ENCODE results near the gene TAL1. TPM values are rescaled to one million over a fixed set of nuclear protein-coding genes. Genes with fewer than 3 reads are reported as not detected.
A peak's percentile ranks its signal among the peaks of the same experiment; 100 is the strongest.

TAL1 gene
- total and polyA plus RNA-seq, 2 of the 13 experiments (the other 11 are each of a cell fraction or from before 2014, with no cell fraction given), result 0.05 TPM; not detected in 1

DNA sequence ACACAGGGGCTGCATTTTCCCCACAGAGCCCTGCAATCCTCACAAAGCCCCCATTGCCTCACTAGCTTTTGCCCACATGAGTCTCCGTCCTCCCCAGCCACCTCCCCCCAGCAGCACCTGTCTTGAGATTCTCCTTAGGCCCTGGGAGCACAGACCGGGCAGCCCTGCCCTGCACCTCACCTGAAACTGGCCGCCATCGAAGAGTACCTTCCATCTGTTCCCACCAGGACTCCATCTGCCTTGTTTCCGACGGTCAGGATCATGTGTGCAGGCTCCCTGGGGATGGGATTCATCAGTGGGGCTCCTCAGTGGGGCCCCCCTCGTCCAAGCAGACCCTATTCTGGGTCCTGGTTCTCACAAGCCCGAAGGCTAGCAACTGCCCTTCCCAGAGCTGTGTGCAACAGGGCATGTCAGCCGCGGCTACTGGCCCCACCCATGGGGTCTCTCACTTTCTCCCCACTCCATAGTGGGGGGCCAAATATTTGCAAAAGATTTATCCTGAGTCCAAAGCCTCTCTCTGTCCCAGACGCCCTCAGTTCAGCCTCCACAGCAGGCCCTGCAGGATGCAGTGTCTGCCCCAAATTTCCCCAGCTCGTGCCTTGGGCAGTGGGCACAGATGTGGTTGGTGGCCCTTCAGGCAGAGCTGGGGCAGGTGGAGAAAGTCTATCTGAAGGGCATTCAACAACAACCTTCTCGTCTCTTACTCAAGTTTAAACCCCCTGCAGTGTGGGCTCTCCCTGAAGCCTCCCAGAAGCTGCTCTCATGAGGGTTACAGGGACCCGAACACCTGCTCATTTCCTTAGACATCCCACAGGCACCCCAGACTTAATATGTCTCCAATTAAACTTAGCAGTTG lies 47.0 kb downstream of the TAL1 start:
- Histone ChIP-seq H2AFZ (ENCODE audit: low read length) (no peak overlapping the region), H4K20me1 (ENCODE audit: insufficient read depth, low read length) (no peaks in the 10 kb centered on the region), H3K4me2 (ENCODE audit: low read depth, low read length) (no peak overlapping the region), H3K9ac (ENCODE audit: insufficient read depth, low read depth, low read length) (no peak overlapping the region), H3K4me3 (replicated peaks in 1 of 3; ENCODE audit: insufficient read depth in 1 of 3, low read depth in 2 of 3, low read length in 3 of 3) (no peak overlapping the region), H3K27ac (ENCODE audit: extremely low read length, insufficient read depth, low read length) (no peak overlapping the region), H3K27me3 (ENCODE audit: control insufficient read depth in 1 of 2, insufficient read depth in 2 of 2, low read length in 2 of 2) (no peaks in the 10 kb centered on the region), H3K4me1 (ENCODE audit: insufficient read depth, low read length) (peaks cover 87% of the 10 kb centered on the region), H3K9me3 (ENCODE audit: low read length) (no peaks in the 10 kb centered on the region), H3K36me3 (replicated peaks in 1 of 2; ENCODE audit: control insufficient read depth in 1 of 2, insufficient read depth in 2 of 2, low read length in 2 of 2) (no peaks in the 10 kb centered on the region), H3K79me2 (ENCODE audit: insufficient read depth, low read length) (no peaks in the 10 kb centered on the region)
- ATAC-seq (no peak), FAIRE-seq (no peak), DNase-seq (ENCODE audit: low spot score) (no peak)
- no peak for TF ChIP-seq NR2F6 (IDR thresholded peaks at IDR 0.05)
- TF ChIP-seq NR2F6 (CRISPR knock-in tag; IDR thresholded peaks at IDR 0.05), result no peak
- intact Hi-C loops (cut with micrococcal nuclease; ENCODE audit: unreplicated experiment) (no loop called here), in situ Hi-C loops (cut with HindIII; ENCODE audit: extremely low pct_ligation_motif_present, low pct_unique_long_range_greater_than_20kb) (loop anchor here (25.0 kb wide), 1 partner anchor 527 kb away; no protein-coding TSS in a partner anchor)
- BruUV-seq (replicated peaks), result no TSS peak
- ChIA-PET CTCF (ENCODE audit: low intra/inter-chr PET ratio, low total read pairs) (no interaction called here), POLR2A (interaction anchor here (7.5 kb wide), 1 partner anchor 5 kb away, joined by 168 read pairs; the partner anchor contains the start of gene PDZK1IP1)
- 77% methylated on average over 13 of the region's 14 CpGs for WGBS (ENCODE audit: low lambda C conversion rate)

DNA sequence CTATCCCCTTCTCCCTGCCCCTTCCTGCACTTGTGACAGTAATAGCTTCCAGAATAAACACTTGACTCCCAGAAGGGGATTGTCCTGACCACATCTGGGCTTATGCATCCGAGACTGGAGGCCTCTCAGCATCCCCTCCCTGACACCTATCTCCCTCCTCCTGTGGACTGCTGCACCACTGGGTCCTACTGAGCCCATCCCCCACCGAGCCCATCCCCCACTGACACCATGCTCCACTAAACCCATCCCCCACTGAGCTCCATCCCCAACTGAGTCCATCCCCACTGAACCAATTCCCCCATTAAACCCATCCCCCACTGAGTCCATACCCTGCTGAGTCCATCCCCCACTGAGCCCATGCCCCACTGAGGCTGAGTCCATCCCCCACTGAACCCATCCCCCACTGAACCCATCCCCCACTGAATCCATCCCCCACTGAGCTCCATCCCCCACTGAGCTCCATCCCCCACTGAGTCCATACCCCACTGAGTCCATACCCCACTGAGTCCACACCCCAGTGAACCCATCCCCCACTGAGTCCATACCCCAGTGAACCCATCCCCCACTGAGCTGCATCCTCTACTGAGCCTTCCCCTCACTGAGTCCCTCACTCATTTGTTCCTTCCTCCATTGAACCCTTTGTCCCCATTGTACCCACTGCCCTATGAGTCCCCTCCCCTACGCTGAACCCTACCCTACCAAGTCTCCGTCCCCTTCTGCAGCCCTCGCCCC lies 47.8 kb downstream of the TAL1 start:
- H3K9me3 ChIP-seq (ENCODE audit: low read length), result no peaks in the 10 kb centered on the region
- POLR2A ChIA-PET, result interaction anchor here (0.6 to 7.5 kb wide), 2 partner anchors 6 to 434 kb away, joined by 3 to 168 read pairs; partner anchors contain the start of gene PDZK1IP1
- FAIRE-seq, result no peak

More for the DNA sequence above, 47.8 kb downstream of the TAL1 start:
- H3K9ac ChIP-seq (ENCODE audit: insufficient read depth, low read depth, low read length), result no peak overlapping the region
- DNase-seq (ENCODE audit: low spot score), result no peak
- H4K20me1 ChIP-seq (ENCODE audit: insufficient read depth, low read length), result no peaks in the 10 kb centered on the region
- in situ Hi-C loops (cut with HindIII; ENCODE audit: extremely low pct_ligation_motif_present, low pct_unique_long_range_greater_than_20kb), result loop anchor here (25.0 kb wide), 1 partner anchor 528 kb away; no protein-coding TSS in a partner anchor
- intact Hi-C loops (cut with micrococcal nuclease; ENCODE audit: unreplicated experiment), result no loop called here
- H2AFZ ChIP-seq (ENCODE audit: low read length), result no peak overlapping the region
- no peak overlapping the region for H3K4me3 ChIP-seq (replicated peaks in 1 of 3; ENCODE audit: insufficient read depth in 1 of 3, low read depth in 2 of 3, low read length in 3 of 3)
- no peak for ATAC-seq
- H3K4me2 ChIP-seq (ENCODE audit: low read depth, low read length), result no peak overlapping the region
- WGBS (ENCODE audit: low lambda C conversion rate), result 72% methylated on average over 5 of the region's 5 CpGs
- H3K36me3 ChIP-seq (replicated peaks in 1 of 2; ENCODE audit: control insufficient read depth in 1 of 2, insufficient read depth in 2 of 2, low read length in 2 of 2), result no peaks in the 10 kb centered on the region
- TF ChIP-seq FOXP1 (IDR thresholded peaks at IDR 0.05) (no peak), FOXP1 (CRISPR knock-in tag; IDR thresholded peaks at IDR 0.05) (no peak), CHD2 (IDR thresholded peaks at IDR 0.05; ENCODE audit: low read depth, low read length) (peak; percentile 18; the same call in 1 of the 2 replicates), POLR2G (IDR thresholded peaks at IDR 0.05; ENCODE audit: low read depth, low read length) (no peak), RARG (CRISPR knock-in tag; IDR thresholded peaks at IDR 0.05; ENCODE audit: low read depth) (no peak)
- BruUV-seq (replicated peaks), result no TSS peak
- H3K79me2 ChIP-seq (ENCODE audit: insufficient read depth, low read length), result no peaks in the 10 kb centered on the region
- peaks cover 87% of the 10 kb centered on the region for H3K4me1 ChIP-seq (ENCODE audit: insufficient read depth, low read length)
- CTCF ChIA-PET (ENCODE audit: low intra/inter-chr PET ratio, low total read pairs), result no interaction called here
- H3K27me3 ChIP-seq (ENCODE audit: control insufficient read depth in 1 of 2, insufficient read depth in 2 of 2, low read length in 2 of 2), result no peaks in the 10 kb centered on the region; a peak in 1 of 5 replicates
- no peak overlapping the region for H3K27ac ChIP-seq (ENCODE audit: extremely low read length, insufficient read depth, low read length)
